Esophagus mucosa (tissue), 1 donor: ENCODE data around the gene IKZF2. TPM values are rescaled to one million over a fixed set of nuclear protein-coding genes. Genes with fewer than 3 reads are reported as not detected.
"Not testable (repeated sequence)": the region's sequence is repeated elsewhere in the genome, so short reads cannot be mapped to it uniquely, and the experiment has no call there.

Source experiments
- ATAC-seq: fragments of 200-7000 bp; cut with Tn5 transposase; one replicate; pipeline ENCODE4 v1.9.1; 2020
- total RNA-seq: library from RNA; stranded (reverse); gene quantifications from one replicate; pipeline ENCODE4 v1.2.4, GENCODE V29; 2023
- donor health status: DM: yes; HTN: yes; CAD: no.

The IKZF2 gene
- total RNA-seq, 1 donor from 2014 or later, result 66.4 TPM

- ATAC-seq, result peak; percentile 18
Observed at GRCh38 chr2:213032607-213033006, 118.8 kb downstream of the IKZF2 start.

DNA sequence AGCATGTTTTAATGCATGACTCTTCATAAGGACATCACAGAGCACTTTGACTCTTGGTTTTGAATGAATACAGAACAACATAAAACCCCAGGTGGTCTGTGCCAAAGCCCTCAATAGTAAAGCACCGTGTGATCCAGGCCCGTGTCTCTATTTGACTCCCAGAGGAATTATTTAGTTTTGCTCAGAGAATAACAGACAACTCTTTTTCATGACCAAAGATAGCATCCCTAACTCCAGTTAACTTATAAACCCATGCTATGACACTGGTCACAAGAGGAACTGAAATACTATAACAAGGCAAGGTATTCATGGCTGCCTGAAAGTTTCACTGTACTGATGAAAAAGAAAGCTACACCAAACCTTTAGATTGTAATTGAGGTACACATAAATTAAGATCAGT, 128.4 kb downstream of the IKZF2 start:
- no peak for ATAC-seq

- ATAC-seq, result no peak
Observed at GRCh38 chr2:213021971-213022899, 129.2 kb downstream of the IKZF2 start.

GRCh38 chr2:213020913-213021312, 130.5 kb downstream of the IKZF2 start:
- not testable (repeated sequence) for ATAC-seq

- no peak for ATAC-seq
Observed at GRCh38 chr2:213020268-213020667, 131.1 kb downstream of the IKZF2 start.

GRCh38 chr2:213019368-213019767, 132.0 kb downstream of the IKZF2 start:
- peak; percentile 13 for ATAC-seq

DNA sequence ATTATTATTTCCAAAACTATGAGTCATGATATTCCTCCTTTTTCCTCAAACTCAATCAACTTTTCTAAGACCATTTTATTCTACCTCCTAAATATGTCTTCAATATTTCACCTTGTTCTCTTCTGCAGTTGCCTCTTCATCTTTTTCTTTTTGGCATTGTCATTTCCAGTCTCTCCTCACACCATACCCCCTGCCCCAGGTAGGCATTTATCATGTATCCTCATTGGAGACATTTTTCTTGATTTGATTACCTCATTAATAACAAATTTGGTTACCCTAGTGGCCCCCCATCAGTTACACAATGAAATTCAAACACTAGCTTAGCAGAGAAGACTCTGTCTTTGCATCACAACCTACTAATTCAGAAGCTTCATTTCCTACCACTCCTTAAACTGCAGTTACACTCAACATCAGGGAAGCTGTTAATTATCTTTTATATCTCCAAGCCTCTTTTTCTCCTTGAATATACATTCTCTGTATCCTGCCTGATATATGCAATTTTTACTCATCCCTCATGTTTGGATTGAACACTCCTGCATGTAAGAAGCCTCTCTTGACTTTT, 133.0 kb downstream of the IKZF2 start:
- ATAC-seq, result no peak

DNA sequence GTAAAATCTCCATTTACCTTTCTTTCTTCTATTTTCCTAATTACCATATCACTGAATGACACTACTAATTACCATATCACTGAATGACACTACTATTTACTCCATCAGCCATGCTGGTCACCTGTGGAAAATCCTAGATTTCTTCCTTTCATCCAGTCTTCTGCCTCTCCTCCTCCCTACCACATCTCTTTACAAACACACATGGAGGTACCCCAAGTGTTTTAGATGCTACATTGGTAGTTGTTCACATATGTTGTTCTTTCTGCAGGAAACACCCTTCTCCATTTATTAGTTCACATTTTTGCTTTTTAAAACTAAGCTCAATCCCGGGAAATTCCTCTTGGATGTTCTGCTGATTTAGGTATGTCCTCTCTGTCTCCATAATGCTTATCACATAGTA, 134.0 kb downstream of the IKZF2 start:
- no peak for ATAC-seq

DNA sequence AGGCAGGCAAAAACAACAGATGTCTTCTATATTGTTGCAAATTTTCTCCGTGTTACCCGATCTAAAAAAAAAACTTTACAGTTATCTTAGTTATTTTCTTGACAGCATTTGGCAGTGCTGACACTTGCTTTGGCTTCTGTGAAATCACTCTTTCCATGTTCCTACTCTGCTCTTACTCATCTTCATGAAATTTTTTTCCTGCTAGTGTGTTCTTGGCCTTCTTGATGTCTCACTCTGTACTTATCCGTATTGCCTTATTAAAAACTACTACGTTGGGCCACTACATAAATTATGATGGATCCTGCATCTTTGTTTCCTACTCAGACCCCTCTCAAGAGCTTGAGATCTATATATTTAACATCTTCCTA, 134.4 kb downstream of the IKZF2 start:
- ATAC-seq, result no peak

DNA sequence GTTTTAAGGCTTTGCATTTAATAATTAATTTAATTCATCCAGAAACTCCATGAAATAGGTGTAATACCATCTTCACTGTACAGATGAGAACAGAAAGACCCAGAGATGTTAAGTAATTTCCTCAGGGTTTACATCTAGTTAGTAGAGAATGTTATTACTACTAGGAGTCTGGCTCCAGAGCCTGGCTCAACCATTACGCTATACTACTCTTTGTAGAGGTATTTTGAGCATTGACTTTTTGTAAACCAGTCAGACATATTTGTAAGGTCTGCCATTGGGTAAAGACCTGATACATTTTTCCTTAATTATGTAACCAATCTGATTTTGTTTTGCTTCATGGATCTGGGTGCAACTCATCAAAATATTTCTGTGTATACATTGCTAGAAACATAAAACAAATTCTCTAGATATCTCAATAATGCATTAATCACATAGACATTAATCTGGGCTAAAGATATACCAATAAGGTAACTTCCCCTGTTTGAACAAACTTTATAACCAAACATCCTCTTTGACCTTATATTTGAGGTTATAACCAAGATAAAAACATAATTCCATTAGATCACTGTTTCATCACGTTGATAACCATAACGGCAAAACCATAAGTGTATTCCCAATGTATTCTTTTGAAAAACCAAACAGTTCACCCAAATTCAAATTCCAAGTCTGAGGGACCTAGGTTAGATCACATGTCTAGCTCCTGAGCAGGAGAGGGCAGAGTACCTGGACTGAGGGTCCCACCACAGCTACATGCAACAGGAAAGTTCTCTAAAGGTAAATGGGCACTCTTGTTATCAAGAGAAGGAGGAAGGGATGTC, 135.0 kb downstream of the IKZF2 start:
- no peak for ATAC-seq

- peak; percentile 26 for ATAC-seq
Observed at GRCh38 chr2:213015387-213016165, 135.8 kb downstream of the IKZF2 start.

DNA sequence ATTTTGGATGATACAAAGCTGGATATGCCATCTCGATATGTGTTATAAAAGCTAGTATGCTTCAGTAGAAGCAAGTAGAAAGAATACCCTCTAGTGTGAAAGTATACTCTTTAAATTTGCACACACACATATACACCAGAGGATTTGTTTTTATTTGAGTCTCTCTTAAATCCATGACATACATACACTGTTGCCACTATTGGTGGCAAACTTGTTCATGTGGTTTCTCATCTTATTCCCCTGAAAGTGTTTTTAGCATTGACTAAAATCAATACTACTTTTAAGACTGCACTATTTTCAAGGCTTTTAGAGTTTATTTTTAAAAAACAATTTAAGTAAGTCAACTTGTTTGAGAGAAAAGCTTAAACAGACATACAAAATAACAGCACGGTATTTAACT, 137.4 kb downstream of the IKZF2 start:
- ATAC-seq, result no peak

DNA sequence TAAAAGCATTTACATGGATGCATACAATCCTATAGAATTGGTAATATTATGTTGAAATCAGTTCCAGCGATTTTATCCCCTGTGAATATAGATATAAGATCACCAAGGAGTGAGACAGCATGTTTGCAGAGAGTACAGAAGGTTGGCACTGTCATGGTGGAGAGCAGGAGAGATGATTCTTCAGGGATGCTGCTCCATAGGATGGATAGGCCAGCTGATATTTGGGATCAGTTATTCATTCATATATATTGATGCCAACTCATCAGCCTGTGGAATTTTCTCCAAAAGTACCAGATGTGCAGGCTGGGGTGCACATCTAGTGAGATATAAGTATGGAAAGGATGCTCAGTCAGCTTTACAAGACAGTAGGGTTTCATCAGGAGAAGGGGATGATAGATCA, 139.9 kb downstream of the IKZF2 start:
- ATAC-seq, result no peak

DNA sequence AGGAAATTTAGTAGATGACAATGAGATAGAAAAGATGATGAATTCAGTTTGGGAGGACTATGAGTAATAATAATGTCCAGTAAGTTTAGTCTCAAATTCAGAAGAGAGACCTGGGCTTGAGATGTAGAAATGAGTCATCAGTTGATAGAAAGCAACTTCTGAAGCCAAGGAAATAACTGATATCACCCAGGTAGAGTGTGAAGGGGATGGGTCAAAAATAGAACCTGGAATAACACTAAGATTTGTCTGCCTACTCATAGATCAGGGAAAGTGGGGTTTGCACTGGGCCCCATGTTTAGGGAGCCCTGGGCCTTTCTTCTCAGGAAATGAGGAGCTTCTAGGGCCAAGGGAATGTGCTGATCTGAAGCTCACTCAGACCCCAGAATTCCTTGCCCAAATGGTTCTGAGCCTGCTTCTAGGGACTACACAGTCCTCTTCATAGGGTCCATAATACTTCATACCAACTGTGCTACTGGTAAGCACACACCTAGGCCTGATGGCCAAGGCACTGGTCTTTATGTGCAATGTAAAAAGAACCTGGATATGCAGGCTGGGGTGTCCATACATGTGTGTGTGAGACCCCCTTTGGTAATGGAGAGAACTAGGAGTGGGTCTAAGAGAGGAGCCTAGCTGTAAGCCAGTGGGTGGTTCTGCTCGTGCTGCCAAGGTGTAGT, 141.2 kb downstream of the IKZF2 start:
- no peak for ATAC-seq

GRCh38 chr2:213007290-213007838, 144.0 kb downstream of the IKZF2 start:
- no peak for ATAC-seq

DNA sequence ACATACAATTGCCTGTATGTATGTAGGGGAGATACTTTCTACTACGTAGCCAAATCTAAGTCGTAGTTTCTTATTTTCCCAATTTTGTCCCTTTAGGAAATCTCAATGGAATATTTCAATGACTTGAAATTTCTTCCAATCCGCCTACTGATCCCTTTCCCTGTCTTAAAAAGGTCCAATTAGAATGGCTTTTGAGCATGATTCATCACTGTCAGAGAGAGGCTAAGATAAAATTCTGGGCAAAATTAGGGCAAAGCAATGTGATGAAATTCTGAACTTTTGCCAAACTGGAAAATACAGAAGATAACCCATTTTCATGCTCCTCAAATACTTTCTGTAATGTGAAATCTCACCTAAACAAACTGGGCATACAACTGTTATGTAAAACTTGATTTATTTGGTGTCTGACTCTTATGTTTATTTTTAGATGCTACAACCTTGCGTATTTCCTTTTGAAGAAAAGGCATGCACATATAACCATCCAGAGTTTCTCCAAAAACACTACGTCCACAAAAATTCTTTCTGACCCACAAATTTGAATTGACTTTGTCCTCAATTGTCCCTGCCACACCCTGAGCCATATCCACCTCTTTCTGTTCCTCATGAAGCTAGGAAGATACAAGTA, 147.1 kb downstream of the IKZF2 start:
- ATAC-seq, result no peak

GRCh38 chr2:213002383-213002782, 149.0 kb downstream of the IKZF2 start:
- no peak for ATAC-seq

GRCh38 chr2:213001297-213001910, 150.0 kb downstream of the IKZF2 start:
- no peak for ATAC-seq

DNA sequence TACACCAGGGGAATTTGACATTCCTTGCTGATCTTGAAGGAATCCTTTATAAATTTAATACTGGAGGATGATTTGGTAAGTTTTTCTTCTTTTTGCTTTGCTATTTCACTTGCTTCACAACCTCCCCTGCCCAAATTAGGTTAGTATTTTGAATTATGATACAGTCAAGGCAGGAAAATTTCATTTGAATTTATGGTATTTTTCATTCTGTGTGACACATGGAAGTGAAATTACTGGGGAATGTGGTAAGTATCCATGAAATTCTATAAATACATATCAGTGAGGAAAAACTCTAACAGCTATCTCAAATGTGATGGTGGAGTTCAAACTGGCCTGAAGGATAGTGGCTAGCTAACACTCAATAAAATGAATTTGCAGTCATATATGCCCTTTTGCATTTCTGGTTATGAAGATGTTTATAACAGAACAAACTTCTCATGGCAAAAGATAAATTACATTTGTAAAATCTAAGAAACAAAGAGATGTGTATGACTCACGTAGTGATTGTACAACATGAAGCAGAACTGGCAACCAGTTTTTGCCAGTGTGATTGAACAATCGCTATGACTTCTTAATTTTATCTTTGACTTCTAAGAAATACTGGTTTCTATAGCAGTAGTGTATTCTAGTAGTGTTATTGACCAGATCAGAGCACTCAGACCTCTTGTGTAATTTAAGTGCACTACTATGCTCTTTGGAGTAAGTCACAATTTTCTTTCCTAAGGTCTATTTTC, 152.6 kb downstream of the IKZF2 start:
- ATAC-seq, result peak; percentile 69

- ATAC-seq, result no peak
Observed at GRCh38 chr2:212997526-212998020, 153.8 kb downstream of the IKZF2 start.
